Measurements from ENCODE around the gene TGFBR2. TPM values are rescaled to one million over a fixed set of nuclear protein-coding genes. Genes with fewer than 3 reads are reported as not detected.

The TGFBR2 gene
- polyA plus RNA-seq, 4 donors = 82.1 to 130 (median 101) TPM

- DNase-seq (ENCODE audit: low read depth in 4 of 4, low spot score in 2 of 4) = no peak
Measured at GRCh38 chr3:30600572-30600971, 5.8 kb upstream of the TGFBR2 start.

GRCh38 chr3:30602946-30603345 lies 3.5 kb upstream of the TGFBR2 start:
- no peak for DNase-seq (ENCODE audit: low read depth in 4 of 4, low spot score in 2 of 4)

GRCh38 chr3:30604093-30604492 lies 2.3 kb upstream of the TGFBR2 start:
- no peak for DNase-seq (ENCODE audit: low read depth in 4 of 4, low spot score in 2 of 4)

GRCh38 chr3:30604558-30604957 lies 1.8 kb upstream of the TGFBR2 start:
- no peak for DNase-seq (ENCODE audit: low read depth in 4 of 4, low spot score in 2 of 4)

GRCh38 chr3:30605005-30605404 lies 1.4 kb upstream of the TGFBR2 start:
- DNase-seq (ENCODE audit: low read depth in 4 of 4, low spot score in 2 of 4) = no peak

GRCh38 chr3:30605706-30606300 lies 598 bp upstream of the TGFBR2 start:
- DNase-seq (ENCODE audit: low read depth in 4 of 4, low spot score in 2 of 4) = no peak

- DNase-seq (ENCODE audit: low read depth in 4 of 4, low spot score in 2 of 4) = peak in 2 of 4 donors; percentile 34 to 62
Measured at GRCh38 chr3:30607032-30607833, 832 bp downstream of the TGFBR2 start.

- no peak for DNase-seq (ENCODE audit: low read depth in 4 of 4, low spot score in 2 of 4)
Measured at GRCh38 chr3:30608598-30608947, 2.2 kb downstream of the TGFBR2 start.

- DNase-seq (ENCODE audit: low read depth in 4 of 4, low spot score in 2 of 4) = no peak
Measured at GRCh38 chr3:30609930-30610701, 3.7 kb downstream of the TGFBR2 start.

GRCh38 chr3:30610702-30611368 lies 4.4 kb downstream of the TGFBR2 start:
- no peak for DNase-seq (ENCODE audit: low read depth in 4 of 4, low spot score in 2 of 4)

GRCh38 chr3:30611613-30612436 lies 5.4 kb downstream of the TGFBR2 start:
- no peak for DNase-seq (ENCODE audit: low read depth in 4 of 4, low spot score in 2 of 4)

GRCh38 chr3:30612437-30613132 lies 6.2 kb downstream of the TGFBR2 start:
- DNase-seq (ENCODE audit: low read depth in 4 of 4, low spot score in 2 of 4) = no peak

GRCh38 chr3:30613133-30613825 lies 6.9 kb downstream of the TGFBR2 start:
- no peak for DNase-seq (ENCODE audit: low read depth in 4 of 4, low spot score in 2 of 4)

- DNase-seq (ENCODE audit: low read depth in 4 of 4, low spot score in 2 of 4) = no peak
Measured at GRCh38 chr3:30614373-30614772, 8.0 kb downstream of the TGFBR2 start.

- no peak for DNase-seq (ENCODE audit: low read depth in 4 of 4, low spot score in 2 of 4)
Measured at GRCh38 chr3:30614943-30615342, 8.5 kb downstream of the TGFBR2 start.

- no peak for DNase-seq (ENCODE audit: low read depth in 4 of 4, low spot score in 2 of 4)
Measured at GRCh38 chr3:30615615-30616346, 9.4 kb downstream of the TGFBR2 start.

- DNase-seq (ENCODE audit: low read depth in 4 of 4, low spot score in 2 of 4) = no peak
Measured at GRCh38 chr3:30616347-30617027, 10.1 kb downstream of the TGFBR2 start.

- DNase-seq (ENCODE audit: low read depth in 4 of 4, low spot score in 2 of 4) = no peak
Measured at GRCh38 chr3:30617069-30617468, 10.7 kb downstream of the TGFBR2 start.

Measured in left renal cortex interstitium (tissue), 4 donors.